HepG2 (cell line): Measurements from ENCODE around the gene TK1. TPM values are rescaled to one million over a fixed set of nuclear protein-coding genes. Genes with fewer than 3 reads are reported as not detected.

Source experiments
- BORCS8-MEF2B ChIP-seq: sonication (generic); formaldehyde crosslinking; IDR thresholded peaks from 2 replicates; pipeline ENCODE4 v1.8.0; 2022; ENCODE audit warnings: mild to moderate bottlenecking, missing genetic modification reagents
- E2F1 ChIP-seq: sonication (generic); formaldehyde crosslinking; IDR thresholded peaks from 2 replicates; pipeline ENCODE4 v1.5.0; 2020; ENCODE audit warnings: missing genetic modification reagents
- EHMT2 ChIP-seq: fragments of 200-600 bp; sonication (generic); IDR thresholded peaks from 2 replicates; pipeline ENCODE4 v1.7.0; 2017; ENCODE audit warnings: antibody characterized with exemption, low read depth, low read length, borderline replicate concordance
- FOXC1 ChIP-seq: sonication (generic); formaldehyde crosslinking; IDR thresholded peaks from 2 replicates; pipeline ENCODE4 v1.8.0; 2022; ENCODE audit warnings: mild to moderate bottlenecking, missing genetic modification reagents, borderline replicate concordance
- HCFC1 ChIP-seq: fragments of 150-350 bp; IDR thresholded peaks from 2 replicates; pipeline ENCODE4 v1.6.1; 2014; ENCODE audit warnings: low read depth, low read length
- HMG20A ChIP-seq: IDR thresholded peaks from 2 replicates; pipeline ENCODE4 v1.6.1; 2016; ENCODE audit warnings: borderline replicate concordance
- HNF4G ChIP-seq, 2 experiments: sonication (generic) in 1 of 2; formaldehyde crosslinking in 1 of 2; IDR thresholded peaks; 2 replicates each; pipeline versions ENCODE4 v1.4.0 to v1.6.1; 2011 to 2020; ENCODE audit warnings: borderline replicate concordance in 2 of 2, low read depth in 2 of 2, mild to moderate bottlenecking in 2 of 2, low read length in 1 of 2, missing genetic modification reagents in 1 of 2, moderate library complexity in 1 of 2
- HNRNPUL1 ChIP-seq: fragments of 200-400 bp; formaldehyde crosslinking; IDR thresholded peaks from 2 replicates; pipeline ENCODE4 v1.6.1; 2017; ENCODE audit warnings: low read depth, mild to moderate bottlenecking, low read length, moderate library complexity
- MEIS1 ChIP-seq: sonication (generic); formaldehyde crosslinking; IDR thresholded peaks from 2 replicates; pipeline ENCODE4 v1.9.0; 2021; ENCODE audit warnings: mild to moderate bottlenecking, missing genetic modification reagents, moderate library complexity, borderline replicate concordance
- PCBP2 ChIP-seq: fragments of 200-400 bp; formaldehyde crosslinking; optimal IDR thresholded peaks from 2 replicates; pipeline ENCODE3; 2018; ENCODE audit warnings: low read length, low read depth; ENCODE audit not compliant: poor library complexity, severe bottlenecking
- SCMH1 ChIP-seq: sonication (generic); formaldehyde crosslinking; IDR thresholded peaks from 2 replicates; pipeline ENCODE4 v1.9.0; 2021; ENCODE audit warnings: missing genetic modification reagents, mild to moderate bottlenecking, borderline replicate concordance
- ZBTB21 ChIP-seq: sonication (generic); formaldehyde crosslinking; IDR thresholded peaks from 2 replicates; pipeline ENCODE4 v1.4.0; 2020; ENCODE audit warnings: missing genetic modification reagents
- ZFP36L1 ChIP-seq: sonication (generic); formaldehyde crosslinking; IDR thresholded peaks from 2 replicates; pipeline ENCODE4 v1.8.0; 2022; ENCODE audit warnings: mild to moderate bottlenecking, missing genetic modification reagents, moderate library complexity
- ZNF138 ChIP-seq: sonication (generic); formaldehyde crosslinking; IDR thresholded peaks from 2 replicates; pipeline ENCODE4 v1.5.0; 2020; ENCODE audit warnings: mild to moderate bottlenecking, low read depth, missing genetic modification reagents
- ZNF253 ChIP-seq: sonication (generic); formaldehyde crosslinking; IDR thresholded peaks from 2 replicates; pipeline ENCODE4 v1.8.0; 2022; ENCODE audit warnings: mild to moderate bottlenecking, missing genetic modification reagents, borderline replicate concordance
- ZNF33A ChIP-seq: sonication (generic); formaldehyde crosslinking; IDR thresholded peaks from 2 replicates; pipeline ENCODE4 v1.5.1; 2020; ENCODE audit warnings: missing genetic modification reagents, mild to moderate bottlenecking, moderate library complexity, borderline replicate concordance
- ZNF44 ChIP-seq: sonication (generic); formaldehyde crosslinking; IDR thresholded peaks from 2 replicates; pipeline ENCODE4 v1.5.1; 2020; ENCODE audit warnings: mild to moderate bottlenecking, missing genetic modification reagents
- ZNF446 ChIP-seq: sonication (generic); formaldehyde crosslinking; IDR thresholded peaks from 2 replicates; pipeline ENCODE4 v1.5.0; 2020; ENCODE audit warnings: mild to moderate bottlenecking, missing genetic modification reagents
- polyA plus RNA-seq, 8 experiments: library from polyadenylated mRNA; depleted of rRNA in 3 of 8; stranded (reverse) in 7 of 8; unstranded in 1 of 8; fragments of >200 nt; fragmentation: Illumina TruSeq in 4 of 8; extraction: Trizol in 4 of 8; gene quantifications; 2 replicates each; pipeline versions ENCODE4 v1.2.1 to v1.2.3, GENCODE V29; 2011 to 2016; ENCODE audit warnings: low read depth in 4 of 8, missing spikeins in 1 of 8, mixed read lengths in 1 of 8; ENCODE audit not compliant: insufficient read depth in 1 of 8
- total RNA-seq, 5 experiments: library from RNA; depleted of rRNA; stranded (reverse); fragments of >200 nt; fragmentation: Illumina TruSeq; extraction: Trizol; gene quantifications; 2 replicates each; pipeline ENCODE4 v1.2.3, GENCODE V29; 2016; ENCODE audit warnings: low read depth in 1 of 5
- TF ChIP-seq, protein P1 (sequence below): sonication (generic); formaldehyde crosslinking; conservative IDR thresholded peaks from 2 replicates; pipeline ENCODE4 v1.4.0; 2020; ENCODE audit warnings: missing genetic modification reagents

Gene TK1
- total and polyA plus RNA-seq, 2 of the 13 experiments (the other 11 are each of a cell fraction or from before 2014, with no cell fraction given) = 45.0 to 96.0 TPM

DNA sequence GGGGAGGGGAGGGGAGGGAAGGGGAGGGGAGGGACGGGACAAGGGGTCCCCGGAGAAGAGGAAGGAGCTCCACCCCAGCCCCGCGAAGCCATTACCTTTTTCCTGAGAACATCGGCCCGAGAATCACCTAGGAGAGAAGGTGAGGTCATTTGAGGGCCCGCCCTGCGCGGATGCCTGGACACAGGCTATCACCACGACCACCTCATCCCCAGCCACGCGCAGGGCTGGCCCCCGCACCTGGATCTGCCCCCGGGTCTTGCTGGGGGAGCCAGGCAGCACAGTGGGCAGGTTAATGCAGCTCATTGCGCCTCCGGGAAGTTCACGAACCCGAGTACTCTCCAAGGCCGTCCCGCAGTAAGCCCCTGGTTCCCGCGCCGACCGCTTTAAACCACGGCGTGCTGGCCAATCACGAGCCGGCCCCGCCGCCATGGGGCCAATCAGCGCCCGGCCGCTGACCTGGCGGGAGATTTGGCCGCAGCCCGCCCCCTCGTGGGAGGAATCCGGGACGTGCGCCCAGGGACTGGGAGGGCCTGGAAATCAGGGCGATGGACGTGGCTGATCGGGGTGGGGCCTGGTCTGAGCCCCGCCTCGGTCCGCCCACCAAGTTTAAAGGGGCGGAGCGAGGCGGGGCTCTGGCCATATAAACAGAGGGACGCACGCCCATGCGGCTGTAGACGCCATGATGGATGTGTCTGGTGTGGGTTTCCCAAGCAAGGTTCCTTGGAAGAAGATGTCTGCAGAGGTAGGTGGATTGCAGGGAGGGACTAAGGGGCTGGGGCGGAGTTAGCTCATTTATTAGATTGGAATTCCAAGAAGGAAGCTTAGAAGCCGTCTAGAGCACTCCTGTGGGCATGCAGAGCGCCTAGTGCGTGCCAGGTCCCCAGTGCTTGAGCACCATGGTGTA lies at the start of gene TK1, which contains the start of gene AFMID (continued):
- no peak; the same call in 1 of the 2 replicates for TF ChIP-seq ZNF33A (CRISPR knock-in tag)
- TF ChIP-seq HMG20A = no peak
- TF ChIP-seq MEIS1 (CRISPR knock-in tag) = peak; percentile 77; the same call in 1 of the 2 replicates
- TF ChIP-seq ZNF253 (CRISPR knock-in tag) = peak; percentile 99
- TF ChIP-seq ZFP36L1 (CRISPR knock-in tag) = peak; percentile 100
- no peak for TF ChIP-seq ZNF446 (CRISPR knock-in tag)
- no peak for TF ChIP-seq EHMT2
- TF ChIP-seq E2F1 (CRISPR knock-in tag) = peak; percentile 100
- TF ChIP-seq SCMH1 (CRISPR knock-in tag) = no peak
- no peak for TF ChIP-seq HNRNPUL1
- TF ChIP-seq, protein P1, sequence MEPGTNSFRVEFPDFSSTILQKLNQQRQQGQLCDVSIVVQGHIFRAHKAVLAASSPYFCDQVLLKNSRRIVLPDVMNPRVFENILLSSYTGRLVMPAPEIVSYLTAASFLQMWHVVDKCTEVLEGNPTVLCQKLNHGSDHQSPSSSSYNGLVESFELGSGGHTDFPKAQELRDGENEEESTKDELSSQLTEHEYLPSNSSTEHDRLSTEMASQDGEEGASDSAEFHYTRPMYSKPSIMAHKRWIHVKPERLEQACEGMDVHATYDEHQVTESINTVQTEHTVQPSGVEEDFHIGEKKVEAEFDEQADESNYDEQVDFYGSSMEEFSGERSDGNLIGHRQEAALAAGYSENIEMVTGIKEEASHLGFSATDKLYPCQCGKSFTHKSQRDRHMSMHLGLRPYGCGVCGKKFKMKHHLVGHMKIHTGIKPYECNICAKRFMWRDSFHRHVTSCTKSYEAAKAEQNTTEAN (CRISPR knock-in tag) = peak; percentile 87; the same call in 1 of the 2 replicates
- peak; percentile 91; the same call in 1 of the 2 replicates for TF ChIP-seq ZNF44 (CRISPR knock-in tag)
- TF ChIP-seq HCFC1 = peak; percentile 31; the same call in 1 of the 2 replicates
- peak; percentile 59; the same call in 1 of the 2 replicates for TF ChIP-seq ZNF138 (CRISPR knock-in tag)
- peak; percentile 100 for TF ChIP-seq BORCS8-MEF2B (CRISPR knock-in tag)
- TF ChIP-seq HNF4G (IDR thresholded peaks at IDR 0.05; ENCODE audit: borderline replicate concordance, low read depth, low read length) = peak; percentile 50; the same call in 1 of the 2 replicates
- TF ChIP-seq HNF4G (CRISPR knock-in tag; IDR thresholded peaks at IDR 0.05; ENCODE audit: borderline replicate concordance, low read depth) = no peak; the same call in 1 of the 2 replicates
- peak; percentile 94 for TF ChIP-seq PCBP2
- TF ChIP-seq FOXC1 (CRISPR knock-in tag) = peak; percentile 44; the same call in 1 of the 2 replicates
- TF ChIP-seq ZBTB21 (CRISPR knock-in tag) = 0 out of 2 replicates have a peak, but pooled peaks have one; percentile 13
